Measurements from ENCODE around the gene NTMT1.
A peak's percentile ranks its signal among the peaks of the same experiment; 100 is the strongest.

Gene NTMT1

GRCh38 chr9:129640871-129641749, 15.1 kb downstream of the NTMT1 start:
- peak; percentile 70 for FAIRE-seq
- TF ChIP-seq PAX5 (IDR thresholded peaks at IDR 0.05; ENCODE audit: insufficient read depth, low read length, severe bottlenecking) (no peak), POU2F2 (IDR thresholded peaks at IDR 0.05; ENCODE audit: low read depth, low read length) (no peak), POLR2AphosphoS5 (IDR thresholded peaks at IDR 0.05; ENCODE audit: low read depth, low read length) (no peak), TAF1 (IDR thresholded peaks at IDR 0.05; ENCODE audit: low read depth, low read length) (no peak), POLR2A (IDR thresholded peaks at IDR 0.05; ENCODE audit: low read depth, low read length) (no peak), SPI1 (IDR thresholded peaks at IDR 0.05; ENCODE audit: low read depth, low read length) (no peak)
- peak; percentile 58 for DNase-seq (ENCODE audit: insufficient read length, low spot score)

GRCh38 chr9:129641750-129642585, 16.0 kb downstream of the NTMT1 start, which contains the start of gene ASB6:
TSS of gene ASB6 (minus strand) at chr9:129642151. CDS start at chr9:129641999, 152 bp downstream.
- DNase-seq (ENCODE audit: insufficient read length, low spot score) (peak; percentile 100), FAIRE-seq (peak; percentile 100)
- TF ChIP-seq POLR2AphosphoS5 (IDR thresholded peaks at IDR 0.05; ENCODE audit: low read depth, low read length) (peak; percentile 60; the same call in 1 of the 2 replicates), POU2F2 (IDR thresholded peaks at IDR 0.05; ENCODE audit: low read depth, low read length) (peak; percentile 38; the same call in 1 of the 2 replicates), TAF1 (IDR thresholded peaks at IDR 0.05; ENCODE audit: low read depth, low read length) (0 out of 2 replicates have a peak, but pooled peaks have one; percentile 51), PAX5 (IDR thresholded peaks at IDR 0.05; ENCODE audit: insufficient read depth, low read length, severe bottlenecking) (peak; percentile 43), POLR2A (IDR thresholded peaks at IDR 0.05; ENCODE audit: low read depth, low read length) (peak; percentile 57; the same call in 1 of the 2 replicates), SPI1 (IDR thresholded peaks at IDR 0.05; ENCODE audit: low read depth, low read length) (no peak)

- TF ChIP-seq PAX5 (IDR thresholded peaks at IDR 0.05; ENCODE audit: insufficient read depth, low read length, severe bottlenecking) (no peak), SPI1 (IDR thresholded peaks at IDR 0.05; ENCODE audit: low read depth, low read length) (no peak), POU2F2 (IDR thresholded peaks at IDR 0.05; ENCODE audit: low read depth, low read length) (no peak), POLR2AphosphoS5 (IDR thresholded peaks at IDR 0.05; ENCODE audit: low read depth, low read length) (no peak), TAF1 (IDR thresholded peaks at IDR 0.05; ENCODE audit: low read depth, low read length) (no peak), POLR2A (IDR thresholded peaks at IDR 0.05; ENCODE audit: low read depth, low read length) (no peak)
- no peak for FAIRE-seq
Measured at GRCh38 chr9:129643706-129644105, 17.7 kb downstream of the NTMT1 start.

GRCh38 chr9:129644365-129644764, 18.4 kb downstream of the NTMT1 start:
- no peak for DNase-seq (ENCODE audit: insufficient read length, low spot score)
- TF ChIP-seq TAF1 (IDR thresholded peaks at IDR 0.05; ENCODE audit: low read depth, low read length) (no peak), SPI1 (IDR thresholded peaks at IDR 0.05; ENCODE audit: low read depth, low read length) (no peak), POU2F2 (IDR thresholded peaks at IDR 0.05; ENCODE audit: low read depth, low read length) (no peak), POLR2AphosphoS5 (IDR thresholded peaks at IDR 0.05; ENCODE audit: low read depth, low read length) (no peak), POLR2A (IDR thresholded peaks at IDR 0.05; ENCODE audit: low read depth, low read length) (no peak), PAX5 (IDR thresholded peaks at IDR 0.05; ENCODE audit: insufficient read depth, low read length, severe bottlenecking) (no peak)
- no peak for FAIRE-seq

More at GRCh38 chr9:129643706-129644105, 17.7 kb downstream of the NTMT1 start:
- DNase-seq (ENCODE audit: insufficient read length, low spot score), result no peak

GRCh38 chr9:129644902-129645301, 18.9 kb downstream of the NTMT1 start:
- TF ChIP-seq POLR2AphosphoS5 (IDR thresholded peaks at IDR 0.05; ENCODE audit: low read depth, low read length) (no peak), POLR2A (IDR thresholded peaks at IDR 0.05; ENCODE audit: low read depth, low read length) (no peak), POU2F2 (IDR thresholded peaks at IDR 0.05; ENCODE audit: low read depth, low read length) (no peak), SPI1 (IDR thresholded peaks at IDR 0.05; ENCODE audit: low read depth, low read length) (no peak), TAF1 (IDR thresholded peaks at IDR 0.05; ENCODE audit: low read depth, low read length) (no peak), PAX5 (IDR thresholded peaks at IDR 0.05; ENCODE audit: insufficient read depth, low read length, severe bottlenecking) (no peak)
- no peak for FAIRE-seq
- no peak for DNase-seq (ENCODE audit: insufficient read length, low spot score)

- TF ChIP-seq TAF1 (IDR thresholded peaks at IDR 0.05; ENCODE audit: low read depth, low read length) (no peak), POU2F2 (IDR thresholded peaks at IDR 0.05; ENCODE audit: low read depth, low read length) (no peak), SPI1 (IDR thresholded peaks at IDR 0.05; ENCODE audit: low read depth, low read length) (no peak), POLR2A (IDR thresholded peaks at IDR 0.05; ENCODE audit: low read depth, low read length) (no peak), PAX5 (IDR thresholded peaks at IDR 0.05; ENCODE audit: insufficient read depth, low read length, severe bottlenecking) (no peak), POLR2AphosphoS5 (IDR thresholded peaks at IDR 0.05; ENCODE audit: low read depth, low read length) (no peak)
- FAIRE-seq (no peak), DNase-seq (ENCODE audit: insufficient read length, low spot score) (no peak)
Measured at GRCh38 chr9:129646252-129646651, 20.3 kb downstream of the NTMT1 start.

- TF ChIP-seq SPI1 (IDR thresholded peaks at IDR 0.05; ENCODE audit: low read depth, low read length) (no peak), POLR2AphosphoS5 (IDR thresholded peaks at IDR 0.05; ENCODE audit: low read depth, low read length) (no peak), TAF1 (IDR thresholded peaks at IDR 0.05; ENCODE audit: low read depth, low read length) (no peak), PAX5 (IDR thresholded peaks at IDR 0.05; ENCODE audit: insufficient read depth, low read length, severe bottlenecking) (no peak), POLR2A (IDR thresholded peaks at IDR 0.05; ENCODE audit: low read depth, low read length) (no peak), POU2F2 (IDR thresholded peaks at IDR 0.05; ENCODE audit: low read depth, low read length) (no peak)
- no peak for DNase-seq (ENCODE audit: insufficient read length, low spot score)
- FAIRE-seq, result no peak
Measured at GRCh38 chr9:129646654-129647053, 20.7 kb downstream of the NTMT1 start.

- DNase-seq (ENCODE audit: insufficient read length, low spot score) (no peak), FAIRE-seq (no peak)
- TF ChIP-seq POLR2A (IDR thresholded peaks at IDR 0.05; ENCODE audit: low read depth, low read length) (no peak), PAX5 (IDR thresholded peaks at IDR 0.05; ENCODE audit: insufficient read depth, low read length, severe bottlenecking) (no peak), POLR2AphosphoS5 (IDR thresholded peaks at IDR 0.05; ENCODE audit: low read depth, low read length) (no peak), POU2F2 (IDR thresholded peaks at IDR 0.05; ENCODE audit: low read depth, low read length) (no peak), SPI1 (IDR thresholded peaks at IDR 0.05; ENCODE audit: low read depth, low read length) (no peak), TAF1 (IDR thresholded peaks at IDR 0.05; ENCODE audit: low read depth, low read length) (no peak)
Measured at GRCh38 chr9:129647635-129648034, 21.7 kb downstream of the NTMT1 start.
